HL-60/S4 treated with phorbol 12-myristate 13-acetate at 8.2 ng/mL for 4 days and 3 days (cell line): ENCODE measurements around the gene MAPKBP1.

Source experiments
- in situ Hi-C: fragments of 300-500 bp; cut with MboI; formaldehyde crosslinking; loops from 2 replicates; pipeline ENCODE4 v1.15.0; 2022; ENCODE audit warnings: low sequenced_read_pairs

The MAPKBP1 gene

GRCh38 chr15:41804916-41805666, 30.8 kb downstream of the MAPKBP1 start:
- in situ Hi-C loops: no loop called here

GRCh38 chr15:41805711-41806110, 31.4 kb downstream of the MAPKBP1 start:
- in situ Hi-C loops: no loop called here

- in situ Hi-C loops: no loop called here
Observed at GRCh38 chr15:41806291-41807181, 32.3 kb downstream of the MAPKBP1 start.

GRCh38 chr15:41809121-41809520, 34.8 kb downstream of the MAPKBP1 start:
- in situ Hi-C loops: no loop called here

GRCh38 chr15:41809526-41810220, 35.4 kb downstream of the MAPKBP1 start:
- in situ Hi-C loops: no loop called here

GRCh38 chr15:41810651-41811431, 36.6 kb downstream of the MAPKBP1 start:
- in situ Hi-C loops: no loop called here

GRCh38 chr15:41811432-41812195, 37.3 kb downstream of the MAPKBP1 start:
- in situ Hi-C loops: no loop called here

GRCh38 chr15:41812820-41813375, 38.6 kb downstream of the MAPKBP1 start:
- in situ Hi-C loops: no loop called here

GRCh38 chr15:41813426-41813825, 39.1 kb downstream of the MAPKBP1 start:
- in situ Hi-C loops: no loop called here

- in situ Hi-C loops: no loop called here
Observed at GRCh38 chr15:41814534-41814933, 40.2 kb downstream of the MAPKBP1 start.

- in situ Hi-C loops: no loop called here
Observed at GRCh38 chr15:41816788-41817187, 42.5 kb downstream of the MAPKBP1 start.

GRCh38 chr15:41817327-41817726, 43.0 kb downstream of the MAPKBP1 start:
- in situ Hi-C loops: no loop called here

GRCh38 chr15:41817781-41818180, 43.5 kb downstream of the MAPKBP1 start:
- in situ Hi-C loops: no loop called here

GRCh38 chr15:41819455-41820050, 45.3 kb downstream of the MAPKBP1 start:
- in situ Hi-C loops: no loop called here

- in situ Hi-C loops: no loop called here
Observed at GRCh38 chr15:41820791-41821423, 46.6 kb downstream of the MAPKBP1 start.

GRCh38 chr15:41821831-41822230, 47.5 kb downstream of the MAPKBP1 start:
- in situ Hi-C loops: no loop called here

- in situ Hi-C loops: no loop called here
Observed at GRCh38 chr15:41822471-41822870, 48.2 kb downstream of the MAPKBP1 start.

GRCh38 chr15:41822957-41823356, 48.7 kb downstream of the MAPKBP1 start:
- in situ Hi-C loops: no loop called here

GRCh38 chr15:41823502-41823901, 49.2 kb downstream of the MAPKBP1 start:
- in situ Hi-C loops: no loop called here
